ENCODE results near the gene ADAM8. TPM values are rescaled to one million over a fixed set of nuclear protein-coding genes. Genes with fewer than 3 reads are reported as not detected.

ADAM8 gene
- total RNA-seq, 2 donors from 2014 or later = 3.7 to 5.5 TPM

- Histone ChIP-seq H3K4me1 (ENCODE audit: control insufficient read depth, insufficient read depth, low read length) (peaks cover 3% of the 10 kb centered on the region), H3K27me3 (ENCODE audit: control insufficient read depth, insufficient read depth, low read length, poor library complexity, severe bottlenecking) (peaks cover 16% of the 10 kb centered on the region), H3K9ac (ENCODE audit: extremely low read depth, low read length, poor library complexity, severe bottlenecking) (no peak overlapping the region), H3K36me3 (ENCODE audit: control insufficient read depth, insufficient read depth, low read length) (no peaks in the 10 kb centered on the region), H3K27ac (ENCODE audit: low read depth, low read length) (no peak overlapping the region), H3K9me3 (ENCODE audit: control insufficient read depth, low read length) (no peaks in the 10 kb centered on the region), H3K4me3 (ENCODE audit: low read length) (no peak overlapping the region)
- no peaks in the 10 kb centered on the region for H3K36me3 Mint-ChIP-seq (ENCODE audit: low read depth)
- H3K4me3 Mint-ChIP-seq = no peak overlapping the region
- H3K27me3 Mint-ChIP-seq (ENCODE audit: insufficient read depth) = peaks cover 36% of the 10 kb centered on the region
- TF ChIP-seq, protein P1, sequence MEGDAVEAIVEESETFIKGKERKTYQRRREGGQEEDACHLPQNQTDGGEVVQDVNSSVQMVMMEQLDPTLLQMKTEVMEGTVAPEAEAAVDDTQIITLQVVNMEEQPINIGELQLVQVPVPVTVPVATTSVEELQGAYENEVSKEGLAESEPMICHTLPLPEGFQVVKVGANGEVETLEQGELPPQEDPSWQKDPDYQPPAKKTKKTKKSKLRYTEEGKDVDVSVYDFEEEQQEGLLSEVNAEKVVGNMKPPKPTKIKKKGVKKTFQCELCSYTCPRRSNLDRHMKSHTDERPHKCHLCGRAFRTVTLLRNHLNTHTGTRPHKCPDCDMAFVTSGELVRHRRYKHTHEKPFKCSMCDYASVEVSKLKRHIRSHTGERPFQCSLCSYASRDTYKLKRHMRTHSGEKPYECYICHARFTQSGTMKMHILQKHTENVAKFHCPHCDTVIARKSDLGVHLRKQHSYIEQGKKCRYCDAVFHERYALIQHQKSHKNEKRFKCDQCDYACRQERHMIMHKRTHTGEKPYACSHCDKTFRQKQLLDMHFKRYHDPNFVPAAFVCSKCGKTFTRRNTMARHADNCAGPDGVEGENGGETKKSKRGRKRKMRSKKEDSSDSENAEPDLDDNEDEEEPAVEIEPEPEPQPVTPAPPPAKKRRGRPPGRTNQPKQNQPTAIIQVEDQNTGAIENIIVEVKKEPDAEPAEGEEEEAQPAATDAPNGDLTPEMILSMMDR (conservative IDR thresholded peaks at IDR 0.05) = no peak
- peaks cover 7% of the 10 kb centered on the region for H3K4me1 Mint-ChIP-seq
- no peak overlapping the region for H3K27ac Mint-ChIP-seq
- no peaks in the 10 kb centered on the region for H3K9me3 Mint-ChIP-seq
- WGBS, 2 experiments (ENCODE audit: insufficient coverage in 1 of 2, insufficient read length in 1 of 2) = 87 to 88% methylated on average over 16 to 24 of the region's 24 CpGs
- no peak for DNase-seq
Measured at GRCh38 chr10:133258818-133259601, 17.7 kb downstream of the ADAM8 start.

DNA sequence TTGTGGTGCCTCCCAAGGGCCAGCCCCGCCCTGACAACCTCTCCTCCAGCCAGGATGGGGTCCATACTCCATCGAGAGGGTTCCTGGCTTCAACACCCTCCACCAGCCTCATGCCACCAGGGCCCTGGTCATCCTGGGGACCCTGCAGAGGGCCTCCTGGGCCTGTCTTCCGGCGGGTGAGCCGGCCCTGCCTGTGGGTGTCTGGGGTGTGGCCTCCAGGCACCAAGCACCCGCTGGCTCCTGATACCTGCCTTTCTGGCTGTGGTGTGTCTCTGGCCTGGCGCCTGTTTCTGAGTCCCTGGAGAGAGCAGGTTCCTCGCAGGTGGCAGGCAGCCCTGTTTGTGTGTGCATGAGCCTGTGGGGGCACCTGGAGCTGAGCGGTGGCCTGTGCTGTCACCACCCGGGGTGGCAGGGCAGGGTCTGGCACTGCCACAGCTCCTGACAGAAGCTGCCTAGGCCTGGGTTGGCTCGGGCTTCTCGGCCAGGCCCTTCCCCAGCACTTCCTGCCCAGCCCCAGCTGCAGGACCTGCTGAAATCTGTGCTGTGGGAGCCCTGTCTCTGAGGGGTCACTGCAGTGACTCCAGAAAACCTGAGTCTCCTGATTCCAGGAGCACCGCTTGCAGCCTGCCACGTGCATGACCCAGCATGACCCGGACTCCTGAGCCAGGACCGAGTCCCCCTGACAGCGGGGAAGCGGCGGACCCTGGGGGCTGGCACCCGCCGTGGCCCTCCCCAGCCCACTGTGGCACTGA lies 18.4 kb downstream of the ADAM8 start:
- Mint-ChIP-seq H3K4me3 (peak overlapping the region; percentile 56), H3K27me3 (ENCODE audit: insufficient read depth) (peaks cover 28% of the 10 kb centered on the region), H3K9me3 (no peaks in the 10 kb centered on the region), H3K36me3 (ENCODE audit: low read depth) (no peaks in the 10 kb centered on the region), H3K27ac (no peak overlapping the region), H3K4me1 (peaks cover 7% of the 10 kb centered on the region)
- TF ChIP-seq, protein P1 (conservative IDR thresholded peaks at IDR 0.05) = no peak
- H3K27ac ChIP-seq (ENCODE audit: low read depth, low read length) = no peak overlapping the region
- H3K27me3 ChIP-seq (ENCODE audit: control insufficient read depth, insufficient read depth, low read length, poor library complexity, severe bottlenecking) = peaks cover 11% of the 10 kb centered on the region
- peak; percentile 64 for DNase-seq
- no peaks in the 10 kb centered on the region for H3K9me3 ChIP-seq (ENCODE audit: control insufficient read depth, low read length)
- H3K4me1 ChIP-seq (ENCODE audit: control insufficient read depth, insufficient read depth, low read length) = peaks cover 3% of the 10 kb centered on the region
- no peak overlapping the region for H3K4me3 ChIP-seq (ENCODE audit: low read length)
- H3K9ac ChIP-seq (ENCODE audit: extremely low read depth, low read length, poor library complexity, severe bottlenecking) = no peak overlapping the region
- no peaks in the 10 kb centered on the region for H3K36me3 ChIP-seq (ENCODE audit: control insufficient read depth, insufficient read depth, low read length)
- whole genome bisulfite sequencing, 2 experiments (ENCODE audit: insufficient coverage in 1 of 2, insufficient read length in 1 of 2) = 90 to 91% methylated on average over 8 to 21 of the region's 21 CpGs

GRCh38 chr10:133257489-133258065 lies 19.1 kb downstream of the ADAM8 start:
- peaks cover 22% of the 10 kb centered on the region for H3K27me3 Mint-ChIP-seq (ENCODE audit: insufficient read depth)
- no peak overlapping the region for H3K4me3 ChIP-seq (ENCODE audit: low read length)
- peaks cover 5% of the 10 kb centered on the region for H3K27me3 ChIP-seq (ENCODE audit: control insufficient read depth, insufficient read depth, low read length, poor library complexity, severe bottlenecking)
- TF ChIP-seq, protein P1 (conservative IDR thresholded peaks at IDR 0.05) = peak; percentile 44
- peaks cover 7% of the 10 kb centered on the region for H3K4me1 Mint-ChIP-seq
- no peaks in the 10 kb centered on the region for H3K36me3 Mint-ChIP-seq (ENCODE audit: low read depth)
- 13 to 18% methylated on average over 17 to 27 of the region's 27 CpGs for WGBS, 2 experiments (ENCODE audit: insufficient coverage in 1 of 2, insufficient read length in 1 of 2)
- H3K27ac Mint-ChIP-seq = peak overlapping the region; percentile 48
- H3K9ac ChIP-seq (ENCODE audit: extremely low read depth, low read length, poor library complexity, severe bottlenecking) = peak overlapping the region; percentile 0
- peak overlapping the region; percentile 56 for H3K4me3 Mint-ChIP-seq
- H3K36me3 ChIP-seq (ENCODE audit: control insufficient read depth, insufficient read depth, low read length) = no peaks in the 10 kb centered on the region
- H3K9me3 ChIP-seq (ENCODE audit: control insufficient read depth, low read length) = no peaks in the 10 kb centered on the region
- H3K9me3 Mint-ChIP-seq = no peaks in the 10 kb centered on the region
- peaks cover 3% of the 10 kb centered on the region for H3K4me1 ChIP-seq (ENCODE audit: control insufficient read depth, insufficient read depth, low read length)
- peak; percentile 84 for DNase-seq
- no peak overlapping the region for H3K27ac ChIP-seq (ENCODE audit: low read depth, low read length)
